ENCODE results near the gene FBP1. TPM values are rescaled to one million over a fixed set of nuclear protein-coding genes. Genes with fewer than 3 reads are reported as not detected.

The FBP1 gene
- total and polyA plus RNA-seq, 10 of the 15 experiments (the other 5 are each of a cell fraction or from before 2014, with no cell fraction given), result 0.11 to 0.38 (median 0.15) TPM; not detected in 7

DNA sequence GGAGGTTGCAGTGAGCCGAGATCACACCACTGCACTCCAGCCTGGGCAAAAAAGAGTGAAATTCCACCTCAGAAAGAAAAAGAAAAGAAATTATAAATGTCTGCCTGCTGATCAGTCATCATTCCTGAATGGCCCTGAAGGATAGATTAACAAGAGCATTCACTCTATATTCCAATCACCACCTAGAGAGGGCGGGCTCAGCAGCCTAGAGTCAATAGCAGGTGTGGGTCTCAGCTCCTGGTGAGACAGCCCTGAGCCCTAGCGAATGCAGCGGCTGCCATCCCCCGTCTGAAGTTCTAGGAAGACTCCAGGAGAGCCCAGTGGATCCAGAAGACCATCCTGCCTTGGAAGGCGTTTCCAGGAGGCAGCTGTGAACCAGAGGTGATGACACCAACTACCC lies 12.0 kb downstream of the FBP1 start:
- ChIA-PET SMC1A (ENCODE audit: uncharacterized antibody, unreplicated experiment) (no interaction called here), POLR2A (no interaction called here), RAD21 (ENCODE audit: unreplicated experiment) (no interaction called here), CTCF (no interaction called here)
- FAIRE-seq (no peak), DNase-seq (ENCODE audit: low read depth, low spot score) (no peak), ATAC-seq (no peak)
- Histone ChIP-seq H3K9ac (ENCODE audit: control insufficient read depth, insufficient read depth, low read length) (no peak overlapping the region), H3K36me3 (ENCODE audit: control insufficient read depth in 2 of 2, insufficient read depth in 2 of 2, low read length in 1 of 2) (no peaks in the 10 kb centered on the region), H4K20me1 (ENCODE audit: control insufficient read depth, insufficient read depth) (no peaks in the 10 kb centered on the region), H3K4me3 (no peak overlapping the region), H3K79me2 (ENCODE audit: control insufficient read depth, insufficient read depth, low read length) (no peaks in the 10 kb centered on the region), H3K27ac (ENCODE audit: control insufficient read depth, insufficient read depth) (no peak overlapping the region), H2AFZ (ENCODE audit: control insufficient read depth, low read depth, low read length) (no peak overlapping the region), H3K27me3 (replicated peaks in 1 of 2; ENCODE audit: control insufficient read depth in 2 of 2, insufficient read depth in 2 of 2, low read length in 1 of 2) (peaks cover 2 to 3% of the 10 kb centered on the region in 2 experiments; a peak in 2 of 4 replicates), H3K4me2 (ENCODE audit: control insufficient read depth, insufficient read depth) (no peak overlapping the region), H3K9me3 (replicated peaks; ENCODE audit: control insufficient read depth, insufficient read depth, low read length) (no peaks in the 10 kb centered on the region), H3K4me1 (ENCODE audit: control insufficient read depth, insufficient read depth, low read length) (no peaks in the 10 kb centered on the region)
- TF ChIP-seq SRF (IDR thresholded peaks at IDR 0.05; ENCODE audit: low read depth in 2 of 2, low read length in 2 of 2) (no peak), EED (IDR thresholded peaks at IDR 0.05; ENCODE audit: low read depth) (no peak), RUNX3 (IDR thresholded peaks at IDR 0.05; ENCODE audit: low read length) (no peak)
- TF ChIP-seq, protein P1, sequence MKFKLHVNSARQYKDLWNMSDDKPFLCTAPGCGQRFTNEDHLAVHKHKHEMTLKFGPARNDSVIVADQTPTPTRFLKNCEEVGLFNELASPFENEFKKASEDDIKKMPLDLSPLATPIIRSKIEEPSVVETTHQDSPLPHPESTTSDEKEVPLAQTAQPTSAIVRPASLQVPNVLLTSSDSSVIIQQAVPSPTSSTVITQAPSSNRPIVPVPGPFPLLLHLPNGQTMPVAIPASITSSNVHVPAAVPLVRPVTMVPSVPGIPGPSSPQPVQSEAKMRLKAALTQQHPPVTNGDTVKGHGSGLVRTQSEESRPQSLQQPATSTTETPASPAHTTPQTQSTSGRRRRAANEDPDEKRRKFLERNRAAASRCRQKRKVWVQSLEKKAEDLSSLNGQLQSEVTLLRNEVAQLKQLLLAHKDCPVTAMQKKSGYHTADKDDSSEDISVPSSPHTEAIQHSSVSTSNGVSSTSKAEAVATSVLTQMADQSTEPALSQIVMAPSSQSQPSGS (IDR thresholded peaks at IDR 0.05; ENCODE audit: low read length), result no peak
- TF ChIP-seq, protein P2, sequence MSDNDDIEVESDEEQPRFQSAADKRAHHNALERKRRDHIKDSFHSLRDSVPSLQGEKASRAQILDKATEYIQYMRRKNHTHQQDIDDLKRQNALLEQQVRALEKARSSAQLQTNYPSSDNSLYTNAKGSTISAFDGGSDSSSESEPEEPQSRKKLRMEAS (IDR thresholded peaks at IDR 0.05; ENCODE audit: low read depth, low read length), result no peak
- in situ Hi-C loops (cut with MboI), result no loop called here
- BruUV-seq (replicated peaks), result no TSS peak
- WGBS (ENCODE audit: insufficient coverage, insufficient replicate concordance, low lambda C conversion rate, missing lambda C conversion rate), result 35% methylated on average over 6 of the region's 6 CpGs
- intact Hi-C loops (cut with micrococcal nuclease; ENCODE audit: unreplicated experiment), result no loop called here

DNA sequence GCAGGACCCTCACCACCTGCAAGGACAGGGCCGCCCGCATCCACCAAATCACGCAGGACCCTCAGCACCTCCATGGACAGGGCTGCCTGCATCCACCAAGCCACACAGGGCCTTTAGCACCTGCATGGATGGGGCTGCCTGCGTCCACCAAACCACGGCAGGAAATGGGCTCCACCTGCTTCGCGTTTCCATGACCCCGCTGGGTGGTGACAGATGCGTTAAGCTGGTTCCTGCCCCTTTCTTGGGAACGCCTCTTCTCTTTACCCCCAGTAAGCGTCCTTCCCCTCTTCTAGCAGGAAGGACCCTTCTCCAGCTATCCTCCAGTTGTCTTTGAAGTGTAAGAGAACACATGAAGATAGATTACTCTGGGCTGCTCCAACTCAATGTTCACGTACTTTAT lies 13.5 kb downstream of the FBP1 start:
- Histone ChIP-seq H3K4me1 (ENCODE audit: control insufficient read depth, insufficient read depth, low read length) (no peaks in the 10 kb centered on the region), H3K36me3 (ENCODE audit: control insufficient read depth in 2 of 2, insufficient read depth in 2 of 2, low read length in 1 of 2) (no peaks in the 10 kb centered on the region), H2AFZ (ENCODE audit: control insufficient read depth, low read depth, low read length) (no peak overlapping the region), H3K9me3 (replicated peaks; ENCODE audit: control insufficient read depth, insufficient read depth, low read length) (no peaks in the 10 kb centered on the region), H4K20me1 (ENCODE audit: control insufficient read depth, insufficient read depth) (no peaks in the 10 kb centered on the region), H3K4me3 (no peak overlapping the region), H3K27ac (ENCODE audit: control insufficient read depth, insufficient read depth) (no peak overlapping the region), H3K79me2 (ENCODE audit: control insufficient read depth, insufficient read depth, low read length) (no peaks in the 10 kb centered on the region), H3K27me3 (replicated peaks in 1 of 2; ENCODE audit: control insufficient read depth in 2 of 2, insufficient read depth in 2 of 2, low read length in 1 of 2) (peaks cover 2 to 3% of the 10 kb centered on the region in 2 experiments; a peak in 2 of 4 replicates), H3K9ac (ENCODE audit: control insufficient read depth, insufficient read depth, low read length) (no peak overlapping the region), H3K4me2 (ENCODE audit: control insufficient read depth, insufficient read depth) (no peak overlapping the region)
- ChIA-PET RAD21 (ENCODE audit: unreplicated experiment) (no interaction called here), SMC1A (ENCODE audit: uncharacterized antibody, unreplicated experiment) (no interaction called here), POLR2A (no interaction called here), CTCF (interaction anchor here (1.6 kb wide), 1 partner anchor 43 kb away, joined by 6 read pairs; no protein-coding TSS in a partner anchor)
- WGBS (ENCODE audit: insufficient coverage, insufficient replicate concordance, low lambda C conversion rate, missing lambda C conversion rate), result 24% methylated on average over 10 of the region's 12 CpGs
- in situ Hi-C loops (cut with MboI) (no loop called here), intact Hi-C loops (cut with micrococcal nuclease; ENCODE audit: unreplicated experiment) (no loop called here)
- DNase-seq (ENCODE audit: low read depth, low spot score) (no peak), ATAC-seq (no peak), FAIRE-seq (no peak)
- no TSS peak for BruUV-seq (replicated peaks)
- TF ChIP-seq SKIL (IDR thresholded peaks at IDR 0.05; ENCODE audit: low read depth, poor library complexity, severe bottlenecking) (no peak), PBX3 (IDR thresholded peaks at IDR 0.05; ENCODE audit: insufficient replicate concordance, low read depth, low read length) (no peak), MXI1 (IDR thresholded peaks at IDR 0.05; ENCODE audit: low read depth, low read length) (no peak), CEBPB (IDR thresholded peaks at IDR 0.05; ENCODE audit: borderline replicate concordance in 1 of 2, low read depth in 2 of 2, low read length in 2 of 2) (no peak), FOXM1 (IDR thresholded peaks at IDR 0.05; ENCODE audit: low read depth, low read length) (no peak)

All from GM12878 (cell line).